Loucy (cell line): ENCODE results near the gene LRRC27.

Source experiments
- H2AFZ ChIP-seq: fragments of 200-600 bp; sonication (generic); 2 replicates; pipeline ENCODE4 v1.6.0; 2016; ENCODE audit warnings: antibody characterized with exemption, mild to moderate bottlenecking, low read length, moderate library complexity
- H3F3A ChIP-seq: fragments of 200-600 bp; 2 replicates; pipeline ENCODE4 v1.6.0; 2016; ENCODE audit warnings: antibody characterized with exemption, low read depth, mild to moderate bottlenecking
- H3K27me3 ChIP-seq: fragments of 200-600 bp; sonication (generic); 2 replicates; pipeline ENCODE4 v1.6.1; 2014; ENCODE audit warnings: low read length, mild to moderate bottlenecking; ENCODE audit not compliant: insufficient read depth, poor library complexity, severe bottlenecking
- H3K36me3 ChIP-seq: fragments of 200-600 bp; sonication (generic); 2 replicates; pipeline ENCODE4 v1.6.1; 2016; ENCODE audit warnings: low read length; ENCODE audit not compliant: insufficient read depth
- H3K4me1 ChIP-seq: fragments of 200-600 bp; sonication (generic); 2 replicates; pipeline ENCODE4 v1.5.1; 2014; ENCODE audit warnings: low read length, mild to moderate bottlenecking; ENCODE audit not compliant: insufficient read depth, poor library complexity, severe bottlenecking
- H3K4me2 ChIP-seq: fragments of 200-600 bp; sonication (generic); 2 replicates; pipeline ENCODE4 v1.6.0; 2014; ENCODE audit warnings: antibody characterized with exemption, low read length, low read depth, mild to moderate bottlenecking; ENCODE audit not compliant: poor library complexity, severe bottlenecking
- H3K4me3 ChIP-seq: fragments of 200-600 bp; sonication (generic); 2 replicates; pipeline ENCODE4 v1.5.1; 2014; ENCODE audit warnings: low read length, mild to moderate bottlenecking, mixed read lengths; ENCODE audit not compliant: poor library complexity, severe bottlenecking
- H3K79me2 ChIP-seq: fragments of 200-600 bp; sonication (generic); 2 replicates; pipeline ENCODE4 v1.6.1; 2014; ENCODE audit warnings: low read length; ENCODE audit not compliant: insufficient read depth
- H3K9ac ChIP-seq: fragments of 200-600 bp; sonication (generic); 2 replicates; pipeline ENCODE4 v1.6.0; 2014; ENCODE audit warnings: mild to moderate bottlenecking, low read depth, low read length, moderate library complexity; ENCODE audit not compliant: poor library complexity, severe bottlenecking
- H3K9me2 ChIP-seq: fragments of 200-600 bp; sonication (generic); replicated peaks from 2 replicates; pipeline ENCODE4 v1.6.1; 2016; ENCODE audit warnings: low read depth, low read length, mixed read lengths
- H3K9me3 ChIP-seq: fragments of 200-600 bp; sonication (generic); 2 replicates; pipeline ENCODE4 v1.6.1; 2014; ENCODE audit warnings: mild to moderate bottlenecking, antibody characterized with exemption, low read length, low read depth; ENCODE audit not compliant: insufficient read depth
- H4K20me1 ChIP-seq: fragments of 200-600 bp; sonication (generic); 2 replicates; pipeline ENCODE4 v1.6.0; 2014; ENCODE audit warnings: antibody characterized with exemption, low read length, mild to moderate bottlenecking; ENCODE audit not compliant: insufficient read depth, poor library complexity, severe bottlenecking
- CTCF ChIP-seq: fragments of 200-600 bp; sonication (generic); conservative IDR thresholded peaks from 2 replicates; pipeline ENCODE4 v1.5.1; 2014; ENCODE audit warnings: mild to moderate bottlenecking, antibody characterized with exemption, low read length
- EZH2phosphoT487 ChIP-seq: fragments of 200-600 bp; IDR thresholded peaks from 2 replicates; pipeline ENCODE4 v1.6.1; 2018; ENCODE audit warnings: antibody characterized with exemption, mild to moderate bottlenecking, moderate library complexity, borderline replicate concordance

LRRC27 gene

GRCh38 chr10:132418527-132419416 is 86.8 kb downstream of the LRRC27 start:
- H4K20me1 ChIP-seq: no peaks in the 10 kb centered on the region
- no peaks in the 10 kb centered on the region for H3K9me3 ChIP-seq
- peaks cover 7% of the 10 kb centered on the region; the same call in 1 of the 2 replicates for H3F3A ChIP-seq
- H3K9ac ChIP-seq: peak overlapping the region; percentile 36
- H3K36me3 ChIP-seq: peaks cover 22% of the 10 kb centered on the region; the same call in 1 of the 2 replicates
- H3K4me3 ChIP-seq: no peak overlapping the region
- peak overlapping the region; percentile 18 for H3K4me2 ChIP-seq
- H2AFZ ChIP-seq: no peak overlapping the region
- peaks cover 59% of the 10 kb centered on the region for H3K4me1 ChIP-seq
- peaks cover 53% of the 10 kb centered on the region; the same call in 1 of the 2 replicates for H3K79me2 ChIP-seq
- no peaks in the 10 kb centered on the region for H3K9me2 ChIP-seq
- no peaks in the 10 kb centered on the region for H3K27me3 ChIP-seq
- TF ChIP-seq EZH2phosphoT487 (no peak), CTCF (no peak)

GRCh38 chr10:132419538-132420468 is 87.8 kb downstream of the LRRC27 start:
- H3K9me2 ChIP-seq: no peaks in the 10 kb centered on the region
- TF ChIP-seq EZH2phosphoT487 (no peak), CTCF (no peak)
- H3F3A ChIP-seq: peaks cover 7% of the 10 kb centered on the region; the same call in 1 of the 2 replicates
- no peaks in the 10 kb centered on the region for H3K9me3 ChIP-seq
- peak overlapping the region; percentile 87 for H3K9ac ChIP-seq
- H3K4me2 ChIP-seq: peak overlapping the region; percentile 86
- H4K20me1 ChIP-seq: no peaks in the 10 kb centered on the region
- H2AFZ ChIP-seq: no peak overlapping the region
- H3K4me1 ChIP-seq: peaks cover 65% of the 10 kb centered on the region
- peak overlapping the region; percentile 68 for H3K4me3 ChIP-seq
- peaks cover 50% of the 10 kb centered on the region; the same call in 1 of the 2 replicates for H3K79me2 ChIP-seq
- peaks cover 13% of the 10 kb centered on the region; the same call in 1 of the 2 replicates for H3K36me3 ChIP-seq
- no peaks in the 10 kb centered on the region for H3K27me3 ChIP-seq

- TF ChIP-seq EZH2phosphoT487 (no peak), CTCF (no peak)
- Histone ChIP-seq H3K4me2 (peak overlapping the region; percentile 86), H3F3A (peaks cover 7% of the 10 kb centered on the region; the same call in 1 of the 2 replicates), H2AFZ (no peak overlapping the region), H3K27me3 (no peaks in the 10 kb centered on the region), H3K9me2 (no peaks in the 10 kb centered on the region), H3K36me3 (peaks cover 6% of the 10 kb centered on the region; the same call in 1 of the 2 replicates), H3K9me3 (no peaks in the 10 kb centered on the region), H3K4me3 (peak overlapping the region; percentile 68), H3K9ac (peak overlapping the region; percentile 87), H3K4me1 (peaks cover 65% of the 10 kb centered on the region), H3K79me2 (peaks cover 43% of the 10 kb centered on the region; the same call in 1 of the 2 replicates), H4K20me1 (no peaks in the 10 kb centered on the region)
These were observed 88.5 kb downstream of the LRRC27 start for GRCh38 chr10:132420469-132420980.
